K562 (cell line): ENCODE results near the gene NRG2. TPM values are rescaled to one million over a fixed set of nuclear protein-coding genes. Genes with fewer than 3 reads are reported as not detected.

Experiments
- ATAC-seq: fragments of 200-7000 bp; cut with Tn5 transposase; 3 replicates; pipeline ENCODE4 v1.9.1; 2020; ENCODE audit warnings: moderate library complexity
- BruUV-seq: library from RNA; stranded (reverse); fragments of 400-500 nt; replicated peaks from 2 replicates; lab custom pipeline; 2021; lab: Mats Ljungman, UMichigan
- CTCF ChIA-PET: fragments of 300-600 bp; formaldehyde crosslinking; extraction: SDS; loops from one replicate; lab custom pipeline; 2021; ENCODE audit warnings: low intra/inter-chr PET ratio; lab: Yijun Ruan, JAX
- POLR2A ChIA-PET: fragments of 300-600, 350-650 bp; sonication (Branson Sonifier 250); formaldehyde crosslinking; extraction: SDS; loops from one replicate; lab custom pipeline; 2021; ENCODE audit warnings: antibody characterized with exemption, inconsistent platforms; lab: Yijun Ruan, JAX
- DNase-seq, 4 experiments: peaks; one replicate each; pipeline versions ENCODE4 v3.0.0 to v3.0.0-alpha.2; 2011 to 2018; ENCODE audit warnings: low spot score in 3 of 4, mixed read lengths in 3 of 4; ENCODE audit errors: extremely low read depth in 1 of 4
- FAIRE-seq: peaks from 2 replicates; lab custom pipeline; 2011; peaks lifted over from hg19 to GRCh38; lab: Jason Lieb, UNC
- H2AFZ ChIP-seq: 2 replicates; pipeline ENCODE4 v1.6.0; 2011; ENCODE audit warnings: low read depth, low read length, control low read depth, inconsistent platforms
- H3K27ac ChIP-seq: fragments of 200-600 bp; 3 replicates; pipeline ENCODE4 v1.8.0; 2011; ENCODE audit warnings: low read depth, mild to moderate bottlenecking, control low read depth, inconsistent platforms, low read length, moderate library complexity, mixed read lengths; ENCODE audit errors: extremely low read depth
- H3K27me3 ChIP-seq, 2 experiments: fragments of 300-600 bp in 1 of 2; 2 replicates in 1 of 2; 3 replicates in 1 of 2; pipeline versions ENCODE4 v1.6.0 to v1.8.0; 2011; ENCODE audit warnings: inconsistent platforms in 2 of 2, low read length in 2 of 2, mild to moderate bottlenecking in 1 of 2, mixed read lengths in 1 of 2, moderate library complexity in 1 of 2; ENCODE audit not compliant: control insufficient read depth in 2 of 2, insufficient read depth in 2 of 2
- H3K36me3 ChIP-seq: fragments of 300-600 bp; 3 replicates; pipeline ENCODE4 v1.8.0; 2011; ENCODE audit warnings: mild to moderate bottlenecking, low read length, inconsistent platforms; ENCODE audit not compliant: control insufficient read depth, insufficient read depth
- H3K4me1 ChIP-seq, 2 experiments: fragments of 200-600 bp in 1 of 2; replicated peaks in 1 of 2; 2 replicates in 1 of 2; 3 replicates in 1 of 2; pipeline versions ENCODE4 v1.5.1 to v1.8.0; 2011; ENCODE audit warnings: inconsistent platforms in 2 of 2, low read length in 2 of 2, mild to moderate bottlenecking in 1 of 2, mixed read lengths in 1 of 2, moderate library complexity in 1 of 2; ENCODE audit not compliant: control insufficient read depth in 2 of 2, insufficient read depth in 2 of 2
- H3K4me2 ChIP-seq: 2 replicates; pipeline ENCODE4 v1.6.1; 2011; ENCODE audit warnings: low read length, control low read depth, inconsistent platforms, mixed read lengths; ENCODE audit not compliant: insufficient read depth
- H3K4me3 ChIP-seq: fragments of 200-600 bp; sonication (generic), shearing (Covaris generic); 2 replicates; pipeline ENCODE4 v1.5.1; 2016; ENCODE audit warnings: control low read depth, inconsistent platforms
- H3K79me2 ChIP-seq: fragments of 200-600 bp; 3 replicates; pipeline ENCODE4 v1.8.0; 2011; ENCODE audit warnings: low read length, inconsistent platforms; ENCODE audit not compliant: control insufficient read depth, insufficient read depth
- H3K9ac ChIP-seq, 2 experiments: 2 replicates each; pipeline versions ENCODE4 v1.6.0 to v1.6.1; 2011; ENCODE audit warnings: low read depth in 2 of 2, low read length in 2 of 2, control low read depth in 1 of 2, inconsistent platforms in 1 of 2, mild to moderate bottlenecking in 1 of 2, mixed read lengths in 1 of 2; ENCODE audit not compliant: insufficient read depth in 1 of 2
- H3K9me1 ChIP-seq: one replicate; pipeline ENCODE4 v1.6.0; 2011; ENCODE audit warnings: inconsistent platforms, mild to moderate bottlenecking, low read length, moderate library complexity; ENCODE audit not compliant: control insufficient read depth, insufficient read depth
- H3K9me3 ChIP-seq: replicated peaks from 2 replicates; pipeline ENCODE4 v1.5.1; 2011; ENCODE audit warnings: low read depth, low read length, inconsistent platforms; ENCODE audit not compliant: control insufficient read depth, insufficient read depth
- H4K20me1 ChIP-seq: replicated peaks from 2 replicates; pipeline ENCODE4 v1.6.1; 2011; ENCODE audit warnings: low read length, inconsistent platforms, mixed read lengths; ENCODE audit not compliant: control insufficient read depth, insufficient read depth
- E4F1 ChIP-seq: fragments of 250-450 bp; sonication (Bioruptor Pico); IDR thresholded peaks from 2 replicates; pipeline ENCODE4 v1.5.0; 2021; ENCODE audit warnings: mild to moderate bottlenecking, borderline replicate concordance
- MED1 ChIP-seq: sonication (generic); formaldehyde crosslinking; IDR thresholded peaks from 2 replicates; pipeline ENCODE4 v1.8.1; 2023; ENCODE audit warnings: missing genetic modification reagents, borderline replicate concordance
- WGBS: fragments of 100-300 bp; shearing (Covaris generic); methylation state at CpG from one replicate; pipeline ENCODE4 v1.1.6; 2016; ENCODE audit warnings: low coverage, mixed read lengths; ENCODE audit not compliant: insufficient coverage; ENCODE audit errors: missing lambda C conversion rate; 5-methylcytosine and 5-hydroxymethylcytosine counted together
- in situ Hi-C: fragments of 300-500 bp; cut with MboI; formaldehyde crosslinking; loops from 4 replicates; pipeline ENCODE4 v1.15.0; 2018; ENCODE audit warnings: inconsistent platforms, mixed read lengths
- intact Hi-C: fragments of 100-400 bp; cut with micrococcal nuclease; formaldehyde crosslinking; loops from 2 replicates; pipeline ENCODE4 v1.14.2; 2022
- polyA plus RNA-seq, 8 experiments: library from polyadenylated mRNA; depleted of rRNA in 4 of 8; stranded (reverse) in 5 of 8; unstranded in 3 of 8; fragments of >200 nt; fragmentation: Nextera tagmentation in 2 of 8; fragmentation: Illumina TruSeq in 1 of 8; extraction: Ambion mirVana in 2 of 8; extraction: Trizol in 1 of 8; gene quantifications; 2 replicates each; pipeline versions ENCODE4 v1.2.1 to v1.2.3, GENCODE V29; 2011 to 2014; ENCODE audit warnings: inconsistent platforms in 1 of 8, missing spikeins in 1 of 8
- total RNA-seq, 7 experiments: library from RNA; depleted of rRNA in 6 of 7; stranded (reverse); fragments of >200 nt in 6 of 7; fragmentation: Illumina TruSeq in 2 of 7; extraction: Trizol in 2 of 7; gene quantifications; 2 replicates each; pipeline versions ENCODE4 v1.2.1 to v1.2.3, GENCODE V29; 2011 to 2021; ENCODE audit warnings: low replicate concordance in 1 of 7

The NRG2 gene
- total and polyA plus RNA-seq, 9 of the 15 experiments (the other 6 are each of a cell fraction or from before 2014, with no cell fraction given), result not detected

- ATAC-seq, result no peak
- 0% methylated on average over 2 of the region's 2 CpGs for WGBS
These were observed 28.3 kb downstream of the NRG2 start for GRCh38 chr5:140014751-140015150.

More at GRCh38 chr5:140014751-140015150, 28.3 kb downstream of the NRG2 start:
- Histone ChIP-seq H3K9me1 (no peaks in the 10 kb centered on the region), H3K4me1 (no peaks in the 10 kb centered on the region), H3K79me2 (no peaks in the 10 kb centered on the region), H3K9me3 (no peaks in the 10 kb centered on the region), H3K4me2 (no peak overlapping the region), H3K9ac (no peak overlapping the region), H2AFZ (no peak overlapping the region), H3K4me3 (no peak overlapping the region), H3K27me3 (peaks cover 10 to 29% of the 10 kb centered on the region in 2 experiments; a peak in 4 of 5 replicates), H3K27ac (no peak overlapping the region), H3K36me3 (no peaks in the 10 kb centered on the region), H4K20me1 (no peaks in the 10 kb centered on the region)
- in situ Hi-C loops (no loop called here), intact Hi-C loops (no loop called here)
- TF ChIP-seq E4F1 (CRISPR knock-in tag), result no peak
- TF ChIP-seq MED1, result no peak
- DNase-seq (no peak), FAIRE-seq (no peak)
- ChIA-PET CTCF (no interaction called here), POLR2A (no interaction called here)
- no TSS peak for BruUV-seq
